Activated naive CD8-positive, alpha-beta T cell treated with anti-CD3 and anti-CD28 coated beads, Interleukin-2, amount 50 U/mL, for 24 hours (primary cell): Measurements from ENCODE around the gene CTIF.
A peak's percentile ranks its signal among the peaks of the same experiment; 100 is the strongest.

Source experiments
- ATAC-seq: fragments of 150-1000 bp; cut with Tn5 transposase; one replicate; pipeline ENCODE4 v1.10.0; 2021
- DNase-seq: peaks from one replicate; pipeline ENCODE4 v3.0.0; 2021
- H3K27ac Mint-ChIP-seq: one replicate; pipeline ENCODE4 v1.8.0; 2021; ENCODE audit warnings: mild to moderate bottlenecking, mixed read lengths
- H3K27me3 Mint-ChIP-seq: one replicate; pipeline ENCODE4 v1.8.0; 2021; ENCODE audit warnings: mixed read lengths
- H3K36me3 Mint-ChIP-seq: one replicate; pipeline ENCODE4 v1.8.0; 2021; ENCODE audit warnings: low read depth, mixed read lengths
- H3K4me1 Mint-ChIP-seq: one replicate; pipeline ENCODE4 v1.8.0; 2021; ENCODE audit warnings: mixed read lengths
- H3K4me3 Mint-ChIP-seq: one replicate; pipeline ENCODE4 v1.8.0; 2021; ENCODE audit warnings: mild to moderate bottlenecking, moderate library complexity, mixed read lengths
- H3K9me3 Mint-ChIP-seq: one replicate; pipeline ENCODE4 v1.8.0; 2021; ENCODE audit warnings: mixed read lengths

CTIF gene

DNA sequence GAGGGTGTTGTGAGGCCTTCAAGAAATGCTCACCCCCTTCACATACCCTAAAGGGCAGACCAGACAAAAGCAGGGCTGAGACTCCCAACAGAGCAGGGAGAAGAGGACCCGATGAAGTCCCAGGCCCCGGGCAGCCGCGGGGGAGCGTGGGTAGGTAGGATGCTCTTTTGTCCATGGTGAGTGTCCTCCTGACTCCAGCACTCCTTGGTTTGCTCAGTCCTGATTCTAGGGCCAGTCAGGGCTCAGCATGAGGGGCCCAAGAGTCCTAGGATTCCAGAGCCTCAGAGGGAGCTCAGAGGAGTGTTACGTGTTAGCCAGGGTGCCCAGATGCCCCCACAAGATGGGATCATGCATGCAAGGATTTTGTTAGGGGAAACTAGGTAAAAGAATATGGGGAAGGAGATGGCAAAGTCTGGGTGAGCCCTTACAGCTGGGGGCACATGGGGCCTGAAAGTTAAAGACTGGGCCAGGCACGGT is 347.1 kb downstream of the CTIF start:
- Mint-ChIP-seq H3K9me3 (no peaks in the 10 kb centered on the region), H3K4me3 (no peak overlapping the region), H3K27ac (no peak overlapping the region), H3K27me3 (no peaks in the 10 kb centered on the region), H3K36me3 (no peaks in the 10 kb centered on the region), H3K4me1 (peaks cover under 1% of the 10 kb centered on the region)
- ATAC-seq: no peak
- no peak for DNase-seq

DNA sequence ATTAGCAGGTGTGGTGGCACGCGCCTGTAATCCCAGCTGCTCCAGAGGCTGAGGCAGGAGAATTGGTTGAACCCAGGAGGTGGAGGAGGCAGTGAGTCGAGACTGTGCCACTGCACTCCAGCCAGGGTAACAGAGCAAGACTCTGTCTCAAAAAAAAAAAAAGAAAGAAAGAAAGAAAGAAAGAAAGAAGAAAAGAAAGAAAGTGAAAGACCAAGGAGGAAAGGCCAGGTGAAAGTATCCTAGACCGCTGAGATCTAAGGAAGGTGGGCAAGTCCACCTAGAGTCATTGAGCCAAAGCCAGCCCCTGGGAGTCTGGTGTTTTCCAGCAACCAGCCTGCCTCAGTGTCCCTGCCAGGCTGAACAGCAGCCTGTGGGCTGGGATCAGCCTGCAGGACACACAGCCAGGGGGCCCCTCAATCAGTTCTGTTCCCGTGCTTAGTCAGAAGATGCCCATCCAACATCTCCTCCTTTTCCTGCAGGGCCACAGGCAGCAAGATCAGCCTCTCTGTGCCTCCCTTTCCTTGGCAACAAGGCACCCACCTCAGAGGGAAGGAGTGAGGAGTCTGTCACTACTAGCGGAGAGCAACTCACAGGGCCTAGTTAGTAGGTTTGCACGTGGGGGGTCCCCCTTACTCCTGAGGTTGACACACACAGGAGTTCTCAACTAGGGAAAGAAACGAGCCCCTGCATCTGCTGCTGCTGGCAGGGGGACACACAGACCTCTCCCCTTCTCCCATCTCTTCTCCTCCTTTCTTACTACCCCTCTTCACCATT is 347.9 kb downstream of the CTIF start:
- no peaks in the 10 kb centered on the region for H3K27me3 Mint-ChIP-seq
- no peak overlapping the region for H3K4me3 Mint-ChIP-seq
- H3K27ac Mint-ChIP-seq: no peak overlapping the region
- ATAC-seq: no peak
- H3K9me3 Mint-ChIP-seq: no peaks in the 10 kb centered on the region
- DNase-seq: no peak
- H3K36me3 Mint-ChIP-seq: no peaks in the 10 kb centered on the region
- no peaks in the 10 kb centered on the region for H3K4me1 Mint-ChIP-seq

DNA sequence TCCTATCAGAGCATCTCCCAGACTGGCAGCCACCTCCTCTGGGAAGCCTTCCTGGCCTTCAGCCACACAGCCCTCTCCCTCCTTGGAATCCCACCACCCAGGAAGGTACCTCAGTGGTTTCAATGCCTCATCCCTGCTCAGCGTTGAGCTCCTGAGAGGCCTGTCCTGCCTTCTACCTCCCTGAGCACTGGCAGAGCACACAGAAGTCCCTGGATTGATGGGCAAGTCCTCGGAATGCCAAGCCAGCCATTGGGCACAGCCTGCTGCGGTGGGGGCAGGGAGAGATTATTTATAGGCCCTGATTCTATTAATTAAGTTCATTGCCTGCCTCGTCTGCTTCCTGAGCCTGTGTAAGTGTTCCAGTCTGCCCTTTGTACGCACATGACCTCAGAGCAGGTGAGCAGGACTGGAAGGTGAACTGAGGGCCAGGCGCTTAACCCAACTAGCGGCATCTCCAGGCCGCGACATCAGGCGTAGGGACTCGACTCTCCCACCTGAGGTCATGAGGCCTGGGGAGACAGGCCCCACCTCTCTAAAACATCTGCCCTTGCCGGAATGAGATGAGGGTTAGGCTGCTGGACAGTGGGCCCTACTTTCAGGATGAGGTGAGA is 348.6 kb downstream of the CTIF start:
- Mint-ChIP-seq H3K27me3 (no peaks in the 10 kb centered on the region), H3K36me3 (no peaks in the 10 kb centered on the region), H3K4me3 (no peak overlapping the region), H3K4me1 (no peaks in the 10 kb centered on the region), H3K27ac (no peak overlapping the region), H3K9me3 (no peaks in the 10 kb centered on the region)
- no peak for ATAC-seq
- no peak for DNase-seq

DNA sequence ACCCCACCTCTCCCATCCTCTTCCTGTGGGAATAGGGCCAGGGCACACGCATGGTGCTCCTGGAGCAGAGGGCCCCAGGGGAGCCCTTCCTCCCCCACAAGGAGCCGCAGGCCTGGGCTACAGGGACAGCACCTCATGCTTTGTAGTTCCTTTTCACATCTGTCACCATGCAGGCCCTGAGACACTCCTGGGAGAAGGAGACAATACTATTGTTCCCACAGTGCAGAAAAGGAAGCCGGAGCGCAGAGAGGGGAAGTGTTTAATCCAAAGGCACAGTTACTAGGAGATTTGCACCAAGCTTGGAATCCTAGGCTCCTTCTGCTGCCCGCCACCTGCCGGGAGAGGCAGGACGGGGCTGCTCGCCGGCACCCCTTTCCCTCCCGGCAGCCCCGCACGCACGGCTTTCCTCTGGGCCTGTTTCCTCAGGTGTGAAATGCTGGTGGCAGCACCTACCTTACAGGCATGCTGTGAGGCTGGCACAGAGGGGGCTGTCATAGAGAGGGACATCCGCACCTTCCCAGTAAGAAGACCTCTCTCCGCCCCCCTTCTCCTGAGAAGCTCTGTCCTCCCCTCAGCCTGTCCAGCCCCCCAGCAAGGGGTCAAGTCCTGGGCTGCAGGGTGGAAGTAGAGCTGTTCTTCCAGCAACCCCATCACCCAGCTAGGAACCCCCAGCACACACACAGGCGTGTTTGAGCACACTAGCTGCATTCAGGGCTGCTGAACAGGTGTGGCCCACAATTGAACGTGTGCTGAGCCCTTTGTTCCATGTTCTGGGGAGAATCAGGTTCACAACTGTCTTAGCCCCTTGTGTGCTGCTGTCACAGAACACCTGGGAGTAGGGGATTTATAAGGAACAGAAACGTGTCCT is 349.3 kb downstream of the CTIF start:
- ATAC-seq: no peak
- Mint-ChIP-seq H3K4me3 (no peak overlapping the region), H3K36me3 (no peaks in the 10 kb centered on the region), H3K9me3 (no peaks in the 10 kb centered on the region), H3K27ac (no peak overlapping the region), H3K4me1 (no peaks in the 10 kb centered on the region), H3K27me3 (no peaks in the 10 kb centered on the region)
- DNase-seq: no peak

DNA sequence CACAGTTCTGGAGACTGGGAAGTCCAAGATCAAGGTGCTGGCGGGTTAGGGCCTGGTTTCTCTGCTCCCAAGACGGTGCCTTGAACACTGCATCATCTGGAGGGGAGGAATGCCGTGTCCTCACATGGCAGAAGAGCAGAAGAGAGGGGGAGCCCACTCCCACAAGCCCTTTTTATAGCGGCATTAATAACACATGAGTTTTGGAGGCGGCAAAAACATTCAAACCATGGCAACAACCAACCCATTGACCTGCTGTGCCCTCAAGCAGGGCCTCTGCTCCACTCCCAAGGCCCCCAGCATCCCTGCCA is 349.9 kb downstream of the CTIF start:
- ATAC-seq (no peak), DNase-seq (no peak)
- Mint-ChIP-seq H3K36me3 (no peaks in the 10 kb centered on the region), H3K27ac (no peak overlapping the region), H3K4me1 (no peaks in the 10 kb centered on the region), H3K4me3 (no peak overlapping the region), H3K9me3 (no peaks in the 10 kb centered on the region), H3K27me3 (no peaks in the 10 kb centered on the region)

DNA sequence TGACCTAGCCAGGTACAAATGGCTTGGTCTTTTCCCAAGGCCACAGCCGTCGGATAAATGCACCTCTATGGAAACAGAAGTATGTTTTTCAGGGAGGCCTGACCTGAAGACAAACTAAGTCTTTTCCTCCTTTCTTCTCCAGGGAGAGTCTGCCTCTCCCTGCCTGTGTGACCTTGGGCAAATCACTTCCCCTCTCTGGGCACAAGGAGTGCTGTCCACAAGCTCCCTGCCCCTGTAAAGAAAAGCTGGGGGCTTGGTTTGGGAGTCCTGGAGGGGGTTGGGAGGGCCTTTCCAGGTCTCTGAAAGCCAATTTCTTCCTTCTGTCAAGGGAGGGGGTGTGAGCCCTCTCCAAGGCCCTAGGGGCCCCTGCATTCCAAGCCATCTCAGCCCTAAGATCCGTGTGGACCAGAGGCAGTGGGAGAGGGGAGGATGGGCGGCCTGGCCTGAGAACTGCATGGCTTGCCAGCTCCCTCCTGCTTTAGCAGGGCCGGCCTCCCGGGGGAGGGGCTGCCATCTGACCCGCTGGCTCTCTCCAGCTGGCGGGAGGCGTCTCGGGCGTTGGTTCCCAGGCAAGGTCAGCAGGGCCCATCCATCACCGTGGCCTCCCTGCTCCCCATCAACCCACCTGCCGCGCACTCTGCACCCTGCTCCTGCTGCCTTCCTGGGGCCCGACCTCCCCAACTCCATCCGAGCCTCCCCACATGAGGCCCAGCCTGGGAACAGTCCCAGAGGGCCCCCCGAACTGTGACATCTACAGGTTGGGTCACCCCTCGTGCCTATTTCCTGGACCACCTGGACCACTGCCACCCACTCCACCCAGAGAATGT is 350.5 kb downstream of the CTIF start:
- Mint-ChIP-seq H3K27me3 (no peaks in the 10 kb centered on the region), H3K36me3 (no peaks in the 10 kb centered on the region), H3K9me3 (no peaks in the 10 kb centered on the region), H3K27ac (no peak overlapping the region), H3K4me3 (no peak overlapping the region), H3K4me1 (no peaks in the 10 kb centered on the region)
- DNase-seq (no peak), ATAC-seq (no peak)

DNA sequence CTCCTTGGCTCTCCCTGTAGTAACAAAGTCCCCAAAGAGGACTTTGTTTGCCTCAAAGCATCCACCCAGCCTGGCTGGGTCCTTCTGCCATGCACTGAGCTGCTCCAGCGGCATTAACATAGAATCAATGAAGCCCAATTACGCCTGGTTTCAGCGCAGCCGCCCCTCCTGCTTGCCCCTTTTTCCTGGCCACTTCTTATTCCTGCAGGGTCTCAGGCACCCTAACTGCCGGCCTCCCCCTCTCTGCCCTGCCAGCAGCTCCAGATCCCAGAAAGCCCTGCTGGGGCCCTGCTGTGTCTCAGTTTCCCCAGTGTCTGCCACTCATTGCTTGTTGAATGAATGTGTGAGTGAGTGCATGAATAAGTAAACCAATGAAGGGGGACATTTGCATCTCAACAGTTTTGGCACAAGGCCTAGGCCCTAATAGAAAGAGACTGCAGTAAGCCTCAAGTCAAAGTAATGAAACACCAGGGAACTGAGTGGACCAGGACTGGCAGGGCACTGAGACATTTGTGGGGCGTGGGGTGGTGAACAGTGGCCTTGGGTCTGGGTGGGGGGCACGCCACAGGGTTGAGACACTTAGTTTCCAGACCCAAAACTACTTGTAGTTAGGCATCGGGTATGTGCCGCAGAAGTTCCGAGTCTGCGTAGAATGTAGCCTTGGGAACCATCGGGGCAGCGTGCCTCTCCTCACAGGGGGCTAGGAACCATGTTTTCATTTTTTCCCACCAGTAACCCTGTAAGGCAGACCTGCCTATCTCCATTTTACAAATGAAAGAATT is 351.3 kb downstream of the CTIF start:
- no peak for ATAC-seq
- no peaks in the 10 kb centered on the region for H3K27me3 Mint-ChIP-seq
- H3K9me3 Mint-ChIP-seq: no peaks in the 10 kb centered on the region
- H3K36me3 Mint-ChIP-seq: no peaks in the 10 kb centered on the region
- no peaks in the 10 kb centered on the region for H3K4me1 Mint-ChIP-seq
- no peak for DNase-seq
- H3K27ac Mint-ChIP-seq: no peak overlapping the region
- no peak overlapping the region for H3K4me3 Mint-ChIP-seq

DNA sequence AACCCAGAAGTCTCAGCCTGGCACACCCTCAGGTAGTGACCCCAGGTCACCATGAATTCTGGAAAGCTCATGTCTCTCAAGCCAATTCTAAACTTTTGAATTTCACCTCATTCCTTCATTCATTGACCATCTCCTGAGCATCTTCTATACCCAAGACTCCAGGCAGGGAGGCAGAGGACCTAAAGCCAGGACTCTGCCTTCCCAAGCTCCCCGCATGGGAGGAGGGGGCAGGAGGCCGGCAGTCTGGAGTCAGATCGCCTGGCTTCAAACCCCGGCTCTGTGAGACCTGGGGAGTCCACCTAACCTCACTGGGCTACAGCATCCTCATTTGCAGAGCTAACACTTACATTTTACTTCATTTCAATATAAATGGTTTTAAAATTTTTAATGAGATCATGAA is 352.9 kb downstream of the CTIF start:
- no peak overlapping the region for H3K4me3 Mint-ChIP-seq
- H3K27me3 Mint-ChIP-seq: no peaks in the 10 kb centered on the region

DNA sequence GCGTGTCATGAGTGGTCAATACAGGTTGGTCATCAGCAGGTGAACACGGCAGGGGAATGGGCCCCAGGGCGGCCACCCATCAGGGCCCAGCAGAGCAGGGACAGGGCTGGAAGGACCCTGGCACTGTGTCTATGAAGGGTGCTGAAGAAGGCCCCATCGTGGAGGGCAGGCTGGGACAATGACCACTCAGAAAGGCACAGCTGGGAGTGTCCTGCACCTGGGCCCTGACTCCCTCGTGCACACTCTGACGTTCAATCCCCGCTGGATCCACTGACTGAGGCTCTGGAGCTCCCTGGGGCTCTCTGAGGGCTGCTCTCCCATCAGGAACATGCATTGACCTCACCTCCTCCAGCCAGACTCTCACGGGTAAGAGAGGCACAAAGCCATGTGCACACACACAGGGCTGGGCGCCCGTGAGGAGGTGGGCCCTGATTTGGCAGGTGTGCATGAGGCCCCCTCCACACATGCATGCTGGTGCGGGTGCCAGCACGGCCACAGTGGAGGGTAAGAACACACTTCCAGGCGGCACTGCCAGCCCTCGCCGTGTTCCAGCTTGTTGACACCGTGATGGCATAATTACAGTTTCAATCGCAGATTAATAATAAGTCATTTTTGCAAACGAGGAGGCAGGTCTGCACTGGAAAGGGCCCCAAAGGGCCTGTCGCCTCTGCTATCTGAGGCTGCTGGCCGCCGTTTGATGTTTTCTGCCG is 353.5 kb downstream of the CTIF start:
- Mint-ChIP-seq H3K27me3 (no peaks in the 10 kb centered on the region), H3K27ac (no peak overlapping the region), H3K4me3 (no peak overlapping the region), H3K9me3 (no peaks in the 10 kb centered on the region), H3K36me3 (no peaks in the 10 kb centered on the region), H3K4me1 (peaks cover 13% of the 10 kb centered on the region)
- no peak for ATAC-seq
- DNase-seq: no peak

More for the DNA sequence above, 352.9 kb downstream of the CTIF start:
- no peak overlapping the region for H3K27ac Mint-ChIP-seq
- no peak for DNase-seq
- H3K4me1 Mint-ChIP-seq: peaks cover 8% of the 10 kb centered on the region
- no peak for ATAC-seq
- H3K9me3 Mint-ChIP-seq: no peaks in the 10 kb centered on the region
- H3K36me3 Mint-ChIP-seq: no peaks in the 10 kb centered on the region

DNA sequence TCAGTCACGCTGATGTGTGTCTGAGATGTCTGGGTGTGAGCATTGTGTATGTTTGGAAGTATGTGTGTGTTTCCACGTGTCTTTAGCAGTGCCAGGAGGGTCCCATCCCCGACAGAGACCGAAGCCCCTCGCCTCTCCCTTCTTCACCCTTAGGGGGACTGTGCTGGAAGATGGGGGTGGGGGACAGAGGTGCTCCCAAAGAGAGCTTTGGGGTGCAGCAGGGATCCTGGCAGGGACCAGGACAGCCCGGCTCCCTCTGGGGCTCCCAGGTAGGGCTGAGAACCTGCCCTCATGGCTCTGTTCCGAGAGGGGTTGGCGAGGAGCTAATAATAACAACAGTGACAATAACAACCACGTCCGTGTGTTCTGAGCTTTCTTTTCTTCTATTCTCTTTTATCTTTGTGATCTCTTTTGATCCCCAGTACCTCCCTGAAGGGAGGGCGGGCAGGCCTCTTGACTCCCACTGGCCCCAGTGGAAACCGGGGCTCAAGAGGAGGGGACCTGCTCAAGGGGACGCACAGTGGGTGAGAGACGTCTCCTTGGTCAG is 354.3 kb downstream of the CTIF start:
- ATAC-seq (no peak), DNase-seq (no peak)
- peaks cover 14% of the 10 kb centered on the region for H3K4me1 Mint-ChIP-seq
- no peaks in the 10 kb centered on the region for H3K9me3 Mint-ChIP-seq
- no peaks in the 10 kb centered on the region for H3K36me3 Mint-ChIP-seq
- H3K27ac Mint-ChIP-seq: no peak overlapping the region
- H3K4me3 Mint-ChIP-seq: no peak overlapping the region
- no peaks in the 10 kb centered on the region for H3K27me3 Mint-ChIP-seq

DNA sequence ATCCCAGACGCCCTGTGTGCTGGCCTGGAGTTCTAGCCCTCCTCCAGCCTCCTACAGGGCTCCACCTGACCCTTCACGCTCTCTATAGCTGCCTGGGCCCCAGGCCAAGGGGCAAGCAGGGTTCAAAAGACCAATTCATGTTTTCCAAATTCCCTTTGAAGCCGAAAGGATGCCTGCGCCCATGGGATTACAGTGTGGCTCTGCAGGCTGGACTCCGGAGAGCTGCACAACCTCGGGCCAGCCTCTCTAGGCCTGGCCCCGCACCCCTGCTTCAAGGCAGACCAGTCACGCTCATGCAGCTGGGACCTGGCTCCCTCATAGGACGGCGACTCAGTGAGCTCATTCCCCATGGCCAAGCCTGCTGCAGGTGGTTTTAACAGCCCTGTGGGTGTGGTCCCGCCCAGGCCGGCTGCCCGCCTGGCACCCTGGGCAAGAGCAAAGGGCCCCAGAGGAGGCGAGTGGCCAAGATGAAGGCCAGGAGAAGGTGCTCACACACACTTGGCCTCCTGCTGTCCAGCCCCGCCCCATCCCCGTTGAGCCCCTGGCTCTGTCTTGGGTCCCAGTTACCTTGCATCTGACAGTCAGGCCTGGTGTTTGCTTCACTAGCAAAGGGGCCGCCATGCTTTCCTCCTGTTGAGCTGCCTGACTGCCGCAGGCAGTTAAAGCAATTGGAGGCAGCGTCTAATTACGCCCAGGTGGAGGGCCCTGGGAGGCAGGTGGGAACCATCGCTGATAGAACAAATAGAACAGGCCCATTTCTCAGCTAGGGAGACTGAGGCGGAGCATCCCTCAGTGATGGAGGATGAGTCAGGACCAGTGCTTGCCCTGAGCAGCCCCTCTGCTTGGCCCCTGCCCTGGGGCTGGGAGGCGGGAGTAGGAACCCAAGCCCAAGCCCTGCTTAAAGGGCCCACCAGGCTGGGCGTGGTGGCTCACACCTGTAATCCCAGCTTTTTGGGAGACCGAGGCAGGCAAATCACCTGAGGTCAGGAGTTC is 355.1 kb downstream of the CTIF start:
- H3K4me1 Mint-ChIP-seq: peaks cover 17% of the 10 kb centered on the region
- H3K36me3 Mint-ChIP-seq: no peaks in the 10 kb centered on the region
- H3K27ac Mint-ChIP-seq: no peak overlapping the region
- no peak overlapping the region for H3K4me3 Mint-ChIP-seq
- ATAC-seq (no peak), DNase-seq (no peak)
- H3K9me3 Mint-ChIP-seq: no peaks in the 10 kb centered on the region
- no peaks in the 10 kb centered on the region for H3K27me3 Mint-ChIP-seq

DNA sequence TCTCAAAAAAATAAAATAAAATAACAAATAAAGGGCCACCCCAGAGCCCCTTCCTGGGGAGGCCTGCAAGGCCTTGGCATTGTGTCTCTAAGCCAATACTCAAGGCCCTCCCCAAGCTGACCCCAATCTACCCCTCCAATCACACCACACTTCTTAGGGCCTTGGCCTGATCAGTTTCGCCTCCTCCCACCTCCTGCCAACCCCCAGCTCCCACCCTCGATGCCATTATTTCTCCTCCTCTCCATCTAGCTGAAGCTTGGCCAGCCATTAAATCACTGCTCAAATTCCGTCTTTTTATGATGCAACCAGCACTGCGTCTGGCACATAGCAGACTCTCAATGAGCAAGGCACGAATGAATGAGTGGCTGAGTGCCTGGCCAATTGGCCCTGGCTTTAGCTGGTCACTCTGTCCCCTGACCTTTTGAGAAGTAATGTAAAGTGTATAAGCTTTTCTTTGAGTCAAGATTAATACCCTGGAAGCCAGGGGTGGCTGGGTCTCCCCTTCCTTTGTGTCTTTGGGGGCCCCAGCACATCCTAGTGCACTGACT is 356.0 kb downstream of the CTIF start:
- Mint-ChIP-seq H3K9me3 (peaks cover 5% of the 10 kb centered on the region), H3K4me3 (no peak overlapping the region), H3K4me1 (peaks cover 23% of the 10 kb centered on the region), H3K27ac (peak overlapping the region; percentile 26), H3K27me3 (no peaks in the 10 kb centered on the region), H3K36me3 (peaks cover 2% of the 10 kb centered on the region)
- DNase-seq (no peak), ATAC-seq (no peak)
